ENCODE data around the gene RYR2. TPM values are rescaled to one million over a fixed set of nuclear protein-coding genes. Genes with fewer than 3 reads are reported as not detected.
A peak's percentile ranks its signal among the peaks of the same experiment; 100 is the strongest.

RYR2 gene
- total RNA-seq, 1 experiment from 2014 or later, result 4.0 TPM

DNA sequence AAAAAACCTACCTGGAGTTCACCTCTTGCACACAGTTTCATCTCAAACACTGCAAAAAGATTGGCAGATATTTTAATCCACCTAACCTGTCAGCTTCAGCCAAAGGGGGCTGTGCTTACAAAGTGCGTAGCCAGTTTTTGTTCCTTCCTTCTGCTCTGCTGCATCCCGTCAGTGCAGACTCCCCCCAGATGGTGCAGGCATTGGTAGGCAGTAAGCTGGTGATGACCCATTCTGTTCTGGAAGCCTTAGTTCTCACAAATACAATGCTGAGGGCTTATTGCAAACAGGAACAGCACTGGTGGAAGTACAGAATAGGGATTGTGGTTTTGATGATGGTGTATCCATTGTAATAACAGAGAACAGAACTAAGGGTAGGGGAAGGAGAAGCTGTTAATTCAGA, 239.5 kb downstream of the RYR2 start:
- no peak overlapping the region for H3K4me3 Mint-ChIP-seq (ENCODE audit: unreplicated experiment)
- BruUV-seq (replicated peaks), result no TSS peak
- H3K36me3 Mint-ChIP-seq (ENCODE audit: insufficient read depth, unreplicated experiment), result no peaks in the 10 kb centered on the region
- peaks cover 72% of the 10 kb centered on the region for H3K27me3 Mint-ChIP-seq (ENCODE audit: insufficient read depth, unreplicated experiment)
- POLR2A ChIA-PET, result interaction anchor here (0.7 kb wide), 1 partner anchor 23 kb away, joined by 3 read pairs; no protein-coding TSS in a partner anchor
- CTCF ChIA-PET, result no interaction called here
- H3K4me1 Mint-ChIP-seq (ENCODE audit: insufficient read depth, unreplicated experiment), result no peaks in the 10 kb centered on the region
- H3K9me3 Mint-ChIP-seq (ENCODE audit: unreplicated experiment), result no peaks in the 10 kb centered on the region
- intact Hi-C loops (cut with micrococcal nuclease), result no loop called here
- no peak overlapping the region for H3K27ac Mint-ChIP-seq (ENCODE audit: low read depth, unreplicated experiment)
- no peak for TF ChIP-seq CTCF (IDR thresholded peaks at IDR 0.05; ENCODE audit: unreplicated experiment)
- DNase-seq (ENCODE audit: unreplicated experiment), result no peak

DNA sequence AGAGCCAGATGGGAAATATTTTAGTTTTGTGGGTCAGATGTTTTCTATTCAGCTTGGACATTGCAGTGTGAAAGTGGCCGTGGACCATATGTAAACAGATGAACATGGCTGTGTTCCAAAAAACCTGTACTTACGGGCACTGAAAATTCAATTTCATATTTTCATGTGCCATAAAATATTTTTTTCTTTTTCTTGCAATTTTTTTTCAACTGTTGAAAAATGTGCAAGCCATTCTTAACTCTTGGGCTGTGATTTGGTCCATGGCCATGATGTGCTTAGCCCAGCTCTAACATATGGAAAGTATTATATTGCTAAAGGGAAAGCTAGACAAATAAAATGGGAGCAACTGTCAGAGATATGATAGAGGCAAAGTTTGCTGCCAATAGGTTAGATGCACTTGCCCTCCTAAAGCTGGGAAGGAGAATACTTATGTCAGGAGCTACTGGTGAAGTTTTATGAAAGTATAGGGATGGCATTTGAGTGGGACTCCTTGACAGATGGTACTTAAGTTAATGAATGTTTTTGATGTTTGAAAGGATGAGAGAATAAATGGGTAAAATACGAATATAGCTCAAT, 240.3 kb downstream of the RYR2 start:
- H3K27ac Mint-ChIP-seq (ENCODE audit: low read depth, unreplicated experiment), result no peak overlapping the region
- ChIA-PET POLR2A (no interaction called here), CTCF (interaction anchor here (0.6 to 0.8 kb wide), 4 partner anchors 10 to 263 kb away, joined by 3 to 6 read pairs (median 4); no protein-coding TSS in a partner anchor)
- H3K4me3 Mint-ChIP-seq (ENCODE audit: unreplicated experiment), result no peak overlapping the region
- H3K4me1 Mint-ChIP-seq (ENCODE audit: insufficient read depth, unreplicated experiment), result no peaks in the 10 kb centered on the region
- DNase-seq (ENCODE audit: unreplicated experiment), result no peak
- H3K36me3 Mint-ChIP-seq (ENCODE audit: insufficient read depth, unreplicated experiment), result no peaks in the 10 kb centered on the region
- H3K9me3 Mint-ChIP-seq (ENCODE audit: unreplicated experiment), result no peaks in the 10 kb centered on the region
- no TSS peak for BruUV-seq (replicated peaks)
- TF ChIP-seq CTCF (IDR thresholded peaks at IDR 0.05; ENCODE audit: unreplicated experiment), result no peak
- H3K27me3 Mint-ChIP-seq (ENCODE audit: insufficient read depth, unreplicated experiment), result peaks cover 80% of the 10 kb centered on the region
- intact Hi-C loops (cut with micrococcal nuclease), result no loop called here

- Mint-ChIP-seq H3K36me3 (ENCODE audit: insufficient read depth, unreplicated experiment) (no peaks in the 10 kb centered on the region), H3K27ac (ENCODE audit: low read depth, unreplicated experiment) (no peak overlapping the region), H3K9me3 (ENCODE audit: unreplicated experiment) (no peaks in the 10 kb centered on the region), H3K4me3 (ENCODE audit: unreplicated experiment) (no peak overlapping the region), H3K4me1 (ENCODE audit: insufficient read depth, unreplicated experiment) (no peaks in the 10 kb centered on the region), H3K27me3 (ENCODE audit: insufficient read depth, unreplicated experiment) (peaks cover 87% of the 10 kb centered on the region)
- CTCF ChIA-PET, result interaction anchor here (0.6 to 1.5 kb wide), 4 partner anchors 10 to 1436 kb away, joined by 4 to 6 read pairs (median 4); no protein-coding TSS in a partner anchor
- no TSS peak for BruUV-seq (replicated peaks)
- DNase-seq (ENCODE audit: unreplicated experiment), result peak; percentile 39
- POLR2A ChIA-PET, result interaction anchor here (0.6 to 0.7 kb wide), 2 partner anchors 110 to 126 kb away, joined by 3 read pairs; no protein-coding TSS in a partner anchor
- no peak for TF ChIP-seq CTCF (IDR thresholded peaks at IDR 0.05; ENCODE audit: unreplicated experiment)
- intact Hi-C loops (cut with micrococcal nuclease), result no loop called here
Observed at GRCh38 chr1:237287876-237288521, 246.0 kb downstream of the RYR2 start.

- Mint-ChIP-seq H3K27me3 (ENCODE audit: insufficient read depth, unreplicated experiment) (peaks cover 68% of the 10 kb centered on the region), H3K4me3 (ENCODE audit: unreplicated experiment) (no peak overlapping the region), H3K4me1 (ENCODE audit: insufficient read depth, unreplicated experiment) (no peaks in the 10 kb centered on the region), H3K27ac (ENCODE audit: low read depth, unreplicated experiment) (no peak overlapping the region), H3K9me3 (ENCODE audit: unreplicated experiment) (no peaks in the 10 kb centered on the region), H3K36me3 (ENCODE audit: insufficient read depth, unreplicated experiment) (no peaks in the 10 kb centered on the region)
- no TSS peak for BruUV-seq (replicated peaks)
- TF ChIP-seq CTCF (IDR thresholded peaks at IDR 0.05; ENCODE audit: unreplicated experiment), result no peak
- intact Hi-C loops (cut with micrococcal nuclease), result no loop called here
- DNase-seq (ENCODE audit: unreplicated experiment), result no peak
- CTCF ChIA-PET, result interaction anchor here (0.6 to 1.1 kb wide), 5 partner anchors 12 to 265 kb away, joined by 3 to 4 read pairs (median 3); no protein-coding TSS in a partner anchor
- POLR2A ChIA-PET, result interaction anchor here (0.6 to 0.9 kb wide), 2 partner anchors 15 to 80 kb away, joined by 3 read pairs; no protein-coding TSS in a partner anchor
Observed at GRCh38 chr1:237293804-237294203, 251.8 kb downstream of the RYR2 start.

Data from MCF 10A (cell line).